Hepatocyte (in vitro differentiated cells): ENCODE results near the gene RPS15. TPM values are rescaled to one million over a fixed set of nuclear protein-coding genes. Genes with fewer than 3 reads are reported as not detected.

Source experiments
- DNase-seq: peaks from one replicate; pipeline ENCODE4 v3.0.0-alpha.2; 2016; ENCODE audit warnings: low spot score
- H2AFZ ChIP-seq: fragments of 200-600 bp; sonication (generic); 2 replicates; pipeline ENCODE4 v1.6.0; 2016; ENCODE audit warnings: antibody characterized with exemption, mild to moderate bottlenecking
- H3K27ac ChIP-seq: fragments of 200-600 bp; sonication (generic); 2 replicates; pipeline ENCODE4 v1.5.1; 2016; ENCODE audit warnings: mild to moderate bottlenecking
- H3K27me3 ChIP-seq: fragments of 200-600 bp; sonication (generic); 2 replicates; pipeline ENCODE4 v1.6.1; 2016
- H3K36me3 ChIP-seq: fragments of 200-600 bp; sonication (generic); replicated peaks from 2 replicates; pipeline ENCODE4 v1.5.1; 2016; ENCODE audit warnings: low read depth; ENCODE audit not compliant: insufficient read depth
- H3K4me1 ChIP-seq: fragments of 200-600 bp; sonication (generic); 2 replicates; pipeline ENCODE4 v1.5.1; 2016; ENCODE audit warnings: mild to moderate bottlenecking, moderate library complexity; ENCODE audit not compliant: insufficient read depth
- H3K4me2 ChIP-seq: fragments of 200-600 bp; sonication (generic); 2 replicates; pipeline ENCODE4 v1.6.0; 2016
- H3K4me3 ChIP-seq: fragments of 200-600 bp; sonication (generic); 2 replicates; pipeline ENCODE4 v1.5.1; 2016; ENCODE audit warnings: mild to moderate bottlenecking
- H3K79me2 ChIP-seq: fragments of 200-600 bp; sonication (generic); 2 replicates; pipeline ENCODE4 v1.6.0; 2017; ENCODE audit warnings: mild to moderate bottlenecking
- H3K9me2 ChIP-seq: fragments of 200-600 bp; sonication (generic); replicated peaks from 2 replicates; pipeline ENCODE4 v1.6.0; 2017; ENCODE audit warnings: mild to moderate bottlenecking; ENCODE audit not compliant: insufficient read depth
- H3K9me3 ChIP-seq: fragments of 200-600 bp; sonication (generic); 2 replicates; pipeline ENCODE4 v1.5.1; 2016; ENCODE audit warnings: low read depth, mild to moderate bottlenecking
- H4K20me1 ChIP-seq: fragments of 200-600 bp; sonication (generic); 2 replicates; pipeline ENCODE4 v1.6.0; 2016; ENCODE audit warnings: mild to moderate bottlenecking; ENCODE audit not compliant: insufficient read depth, poor library complexity, severe bottlenecking
- EZH2 ChIP-seq: fragments of 200-600 bp; sonication (generic); IDR thresholded peaks from 2 replicates; pipeline ENCODE4 v1.6.1; 2016; ENCODE audit warnings: antibody characterized with exemption, mild to moderate bottlenecking, borderline replicate concordance
- EZH2phosphoT487 ChIP-seq: fragments of 200-600 bp; sonication (generic); IDR thresholded peaks from one replicate; pipeline ENCODE4 v1.6.1; 2018; ENCODE audit warnings: antibody characterized with exemption, mild to moderate bottlenecking, low read depth, moderate library complexity; ENCODE audit not compliant: unreplicated experiment, severe bottlenecking
- WGBS: methylation state at CpG from one replicate; pipeline ENCODE4 v1.1.6; 2016; ENCODE audit warnings: low lambda C conversion rate; ENCODE audit errors: missing lambda C conversion rate; 5-methylcytosine and 5-hydroxymethylcytosine counted together
- polyA plus RNA-seq: library from polyadenylated mRNA; unstranded; fragments of >200 nt; fragmentation: Nextera tagmentation; extraction: Ambion mirVana; gene quantifications from 2 replicates; pipeline ENCODE4 v1.2.1, GENCODE V29; 2016
- total RNA-seq: library from RNA; depleted of rRNA; stranded (reverse); fragments of >200 nt; gene quantifications from 2 replicates; pipeline ENCODE4 v1.2.3, GENCODE V29; 2014
- TF ChIP-seq, protein P1 (sequence below): fragments of 200-600 bp; sonication (generic); IDR thresholded peaks from 2 replicates; pipeline ENCODE4 v1.5.1; 2016; ENCODE audit warnings: antibody characterized with exemption, mild to moderate bottlenecking; ENCODE audit not compliant: poor library complexity

Gene RPS15
- total and polyA plus RNA-seq, 2 experiments from 2014 or later: 938 to 1,556 TPM

DNA sequence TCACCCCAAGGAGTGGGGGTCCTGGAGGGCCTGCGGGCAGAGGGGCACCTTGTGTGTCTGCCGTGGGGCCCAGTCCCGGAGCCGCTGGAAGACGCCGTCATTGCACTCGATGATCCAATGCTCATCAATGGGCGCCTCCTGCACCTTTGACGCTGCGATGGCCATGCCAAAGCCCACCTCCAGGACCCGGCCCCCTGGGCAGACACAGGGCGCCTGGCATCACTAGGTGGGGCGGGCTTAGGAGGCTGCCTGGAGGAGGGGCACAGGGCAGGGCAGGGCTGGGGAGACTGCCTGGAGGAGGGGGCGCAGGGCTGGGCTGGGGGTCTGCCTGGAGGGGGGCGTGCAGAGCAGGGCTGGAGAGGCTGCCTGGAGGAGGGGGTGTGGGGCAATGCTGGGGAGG lies 38.5 kb upstream of the RPS15 start:
- Histone ChIP-seq H3K4me1 (peaks cover 13% of the 10 kb centered on the region), H3K9me2 (no peaks in the 10 kb centered on the region), H4K20me1 (no peaks in the 10 kb centered on the region), H3K4me2 (peak overlapping the region; percentile 99), H3K27ac (no peak overlapping the region), H3K4me3 (no peak overlapping the region), H2AFZ (no peak overlapping the region), H3K79me2 (no peaks in the 10 kb centered on the region), H3K27me3 (no peaks in the 10 kb centered on the region), H3K9me3 (no peaks in the 10 kb centered on the region), H3K36me3 (no peaks in the 10 kb centered on the region)
- TF ChIP-seq EZH2: no peak
- DNase-seq: no peak
- WGBS: 95% methylated on average over 13 of the region's 15 CpGs

DNA sequence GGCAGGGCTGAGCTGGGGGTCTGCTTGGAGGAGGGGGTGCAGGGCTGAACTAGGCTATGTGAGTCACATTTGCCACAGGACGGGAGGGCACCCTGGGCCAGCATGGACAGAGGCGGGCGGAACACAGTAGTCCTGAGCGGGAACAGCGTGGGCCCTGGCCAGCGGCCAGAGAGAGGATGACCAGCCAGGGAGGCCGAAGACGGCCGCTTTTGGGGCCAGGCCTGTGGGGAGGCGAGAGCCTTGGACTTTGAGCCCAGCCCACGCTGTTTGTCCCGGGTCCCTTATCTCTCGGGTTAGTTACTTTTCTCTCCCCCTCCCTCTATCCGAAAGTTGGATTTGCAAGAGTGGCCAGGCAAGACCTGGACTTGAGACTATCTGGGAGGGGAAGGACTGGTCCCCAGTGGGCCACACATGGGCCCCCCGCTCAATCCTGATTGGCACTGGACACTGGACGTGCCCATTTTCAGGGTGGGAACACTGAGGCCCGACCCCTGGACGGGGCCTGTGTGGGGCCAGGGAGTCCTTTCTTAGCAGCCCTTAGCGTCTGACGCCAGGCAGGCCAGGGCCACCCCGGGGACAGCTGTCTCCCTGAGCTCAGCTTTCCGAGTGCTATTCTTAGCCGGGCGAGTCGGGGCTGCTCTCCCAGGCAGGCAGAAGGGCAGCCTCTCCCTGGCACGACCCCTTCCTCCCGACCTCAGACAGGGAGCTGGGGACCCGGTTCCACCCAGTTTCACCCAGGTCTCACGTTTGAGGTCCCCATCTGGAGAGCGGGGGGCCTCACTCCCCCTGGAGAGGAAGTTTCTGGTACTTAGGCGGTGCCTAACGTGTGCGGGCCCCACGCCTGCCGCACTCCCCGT lies 37.7 kb upstream of the RPS15 start:
- 31% methylated on average over 36 of the region's 36 CpGs for WGBS
- H3K9me2 ChIP-seq: no peaks in the 10 kb centered on the region

DNA sequence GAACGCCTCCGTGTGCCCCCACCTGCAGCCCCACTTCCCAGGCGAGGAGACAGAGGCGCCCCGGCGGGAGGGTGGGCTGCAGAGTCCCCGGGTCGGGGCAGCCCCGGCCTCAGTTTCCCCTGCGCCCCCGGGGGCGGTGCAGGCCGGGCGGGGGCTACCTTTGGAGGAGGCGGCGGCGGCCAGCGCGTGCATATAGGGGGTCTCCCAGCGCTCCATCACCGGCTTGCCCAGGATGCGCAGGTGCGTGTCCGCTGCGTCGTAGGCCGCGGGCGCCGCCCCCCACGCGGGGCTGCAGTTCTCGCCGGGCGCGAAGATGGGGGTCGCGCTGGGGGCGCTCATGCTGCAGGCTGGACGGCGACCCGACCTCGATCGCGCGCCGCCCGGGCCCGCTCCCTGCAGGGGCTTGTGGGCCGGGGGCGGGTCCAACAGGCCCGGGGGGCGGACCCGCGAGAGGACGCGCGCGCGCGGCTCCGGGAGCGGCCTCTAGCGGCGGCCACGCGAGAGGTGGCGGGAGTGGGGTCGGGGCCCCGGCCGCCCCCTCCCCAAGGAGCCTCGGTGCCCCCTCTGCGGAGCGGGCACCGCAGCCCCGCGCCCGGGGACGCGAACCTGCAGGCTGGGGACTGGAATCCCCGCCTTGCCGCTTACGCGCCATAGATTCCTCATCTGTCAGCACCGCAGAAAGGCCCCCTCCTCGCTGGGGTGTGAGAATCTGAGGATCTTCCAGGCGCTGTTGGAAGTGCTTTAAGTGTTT lies 36.9 kb upstream of the RPS15 start, which contains the start of gene GAMT:
Gene GAMT, minus strand, starts transcription at position 405 of the 751 bp plus-strand sequence. Its CDS starts 66 bp downstream, at position 339.
- DNase-seq: peak; percentile 81
- 3% methylated on average over 48 of the region's 87 CpGs for WGBS
- H4K20me1 ChIP-seq: no peaks in the 10 kb centered on the region
- no peaks in the 10 kb centered on the region for H3K27me3 ChIP-seq
- H3K9me3 ChIP-seq: no peaks in the 10 kb centered on the region
- H2AFZ ChIP-seq: peak within 1 kb of the TSS; percentile 89
- H3K9me2 ChIP-seq: no peaks in the 10 kb centered on the region
- H3K36me3 ChIP-seq: no peaks in the 10 kb centered on the region
- H3K79me2 ChIP-seq: no peaks in the 10 kb centered on the region
- H3K4me1 ChIP-seq: peaks cover 9% of the 10 kb centered on the region
- H3K4me3 ChIP-seq: peak within 1 kb of the TSS; percentile 93
- TF ChIP-seq, protein P1, sequence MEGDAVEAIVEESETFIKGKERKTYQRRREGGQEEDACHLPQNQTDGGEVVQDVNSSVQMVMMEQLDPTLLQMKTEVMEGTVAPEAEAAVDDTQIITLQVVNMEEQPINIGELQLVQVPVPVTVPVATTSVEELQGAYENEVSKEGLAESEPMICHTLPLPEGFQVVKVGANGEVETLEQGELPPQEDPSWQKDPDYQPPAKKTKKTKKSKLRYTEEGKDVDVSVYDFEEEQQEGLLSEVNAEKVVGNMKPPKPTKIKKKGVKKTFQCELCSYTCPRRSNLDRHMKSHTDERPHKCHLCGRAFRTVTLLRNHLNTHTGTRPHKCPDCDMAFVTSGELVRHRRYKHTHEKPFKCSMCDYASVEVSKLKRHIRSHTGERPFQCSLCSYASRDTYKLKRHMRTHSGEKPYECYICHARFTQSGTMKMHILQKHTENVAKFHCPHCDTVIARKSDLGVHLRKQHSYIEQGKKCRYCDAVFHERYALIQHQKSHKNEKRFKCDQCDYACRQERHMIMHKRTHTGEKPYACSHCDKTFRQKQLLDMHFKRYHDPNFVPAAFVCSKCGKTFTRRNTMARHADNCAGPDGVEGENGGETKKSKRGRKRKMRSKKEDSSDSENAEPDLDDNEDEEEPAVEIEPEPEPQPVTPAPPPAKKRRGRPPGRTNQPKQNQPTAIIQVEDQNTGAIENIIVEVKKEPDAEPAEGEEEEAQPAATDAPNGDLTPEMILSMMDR: peak; percentile 50
- TF ChIP-seq EZH2: no peak
- H3K27ac ChIP-seq: peak within 1 kb of the TSS; percentile 80
- peak within 1 kb of the TSS; percentile 99 for H3K4me2 ChIP-seq

More for the DNA sequence above, 37.7 kb upstream of the RPS15 start:
- no peak for TF ChIP-seq EZH2phosphoT487
- TF ChIP-seq, protein P1: no peak
- TF ChIP-seq EZH2: no peak
- Histone ChIP-seq H3K9me3 (no peaks in the 10 kb centered on the region), H3K27ac (peak overlapping the region; percentile 80), H3K4me1 (peaks cover 13% of the 10 kb centered on the region), H3K4me3 (peak overlapping the region; percentile 93), H3K79me2 (no peaks in the 10 kb centered on the region), H3K36me3 (no peaks in the 10 kb centered on the region), H4K20me1 (no peaks in the 10 kb centered on the region), H3K27me3 (no peaks in the 10 kb centered on the region), H2AFZ (peak overlapping the region; percentile 89), H3K4me2 (peak overlapping the region; percentile 99)
- DNase-seq: peak; percentile 82

DNA sequence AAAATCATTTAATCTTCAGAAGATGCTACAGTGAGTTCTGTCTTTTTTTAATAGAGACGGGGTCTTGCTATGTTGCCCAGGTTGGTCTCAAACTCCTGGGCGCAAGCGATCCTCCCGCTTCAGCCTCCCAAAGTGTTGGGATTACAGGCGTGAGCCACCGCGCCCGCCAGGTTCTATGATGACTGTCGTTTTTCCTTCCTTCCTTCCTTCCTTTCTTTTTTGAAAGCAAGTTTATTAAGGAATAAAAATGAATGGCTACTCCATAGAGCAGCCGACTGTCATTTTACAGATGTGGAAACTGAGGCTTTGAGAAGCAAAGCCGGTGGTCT lies 36.3 kb upstream of the RPS15 start:
- Histone ChIP-seq H3K36me3 (no peaks in the 10 kb centered on the region), H4K20me1 (no peaks in the 10 kb centered on the region), H3K9me2 (no peaks in the 10 kb centered on the region), H2AFZ (peak overlapping the region; percentile 62), H3K4me2 (peak overlapping the region; percentile 99), H3K27ac (peak overlapping the region; percentile 6), H3K9me3 (no peaks in the 10 kb centered on the region), H3K4me1 (peaks cover 8% of the 10 kb centered on the region), H3K79me2 (no peaks in the 10 kb centered on the region), H3K27me3 (no peaks in the 10 kb centered on the region), H3K4me3 (peak overlapping the region; percentile 93)
- no peak for DNase-seq
- 87% methylated on average over 11 of the region's 11 CpGs for WGBS
- TF ChIP-seq EZH2: no peak
- TF ChIP-seq, protein P1: no peak
- no peak for TF ChIP-seq EZH2phosphoT487
